ENCODE results near the gene SLC39A11.
"Not testable (repeated sequence)": the region's sequence is repeated elsewhere in the genome, so short reads cannot be mapped to it uniquely, and the experiment has no call there.

Gene SLC39A11

DNA sequence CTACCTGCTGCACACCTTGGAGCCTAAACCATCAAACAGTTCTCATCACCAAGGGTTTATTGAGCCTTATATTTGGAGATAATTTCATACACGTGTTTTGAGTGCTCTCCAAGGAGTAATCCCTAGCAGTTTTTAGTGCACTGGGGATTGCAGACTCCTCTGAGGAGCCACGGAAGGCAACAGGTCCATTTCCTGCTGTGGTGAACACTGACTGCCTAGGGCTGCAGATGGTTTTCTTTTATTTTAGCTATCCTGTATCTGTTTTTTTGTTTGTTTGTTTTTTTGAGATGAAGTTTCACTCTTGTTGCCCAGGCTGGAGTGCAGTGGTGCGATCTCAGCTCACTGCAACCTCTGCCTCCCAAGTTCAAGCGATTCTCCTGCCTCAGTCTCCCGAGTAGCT, 93.0 kb downstream of the SLC39A11 start:
- not testable (repeated sequence) for DNase-seq

- no peak for DNase-seq
Observed at GRCh38 chr17:72998343-72998742, 94.1 kb downstream of the SLC39A11 start.

GRCh38 chr17:72997559-72997958, 94.9 kb downstream of the SLC39A11 start:
- no peak for DNase-seq

DNA sequence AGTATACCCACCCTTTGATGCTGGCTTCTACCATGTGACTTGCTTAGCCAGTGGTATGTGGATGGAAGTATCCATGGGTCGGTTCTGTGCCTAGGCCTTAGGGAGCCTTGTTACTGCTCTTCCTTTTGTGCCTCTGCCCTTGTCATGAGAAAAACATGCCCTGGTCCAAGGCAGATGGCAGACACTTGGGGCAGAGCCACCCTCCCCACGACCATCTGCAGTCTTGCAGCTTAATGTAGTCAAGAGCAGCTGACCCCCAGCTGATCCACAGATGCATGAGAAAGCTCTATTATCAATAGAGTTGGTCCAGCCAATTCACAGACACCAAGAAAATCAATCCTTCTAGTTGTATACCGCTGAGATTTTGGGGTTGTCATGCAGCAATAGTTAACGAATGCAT, 95.7 kb downstream of the SLC39A11 start:
- DNase-seq: no peak

- no peak for DNase-seq
Observed at GRCh38 chr17:72995008-72995656, 97.4 kb downstream of the SLC39A11 start.

DNA sequence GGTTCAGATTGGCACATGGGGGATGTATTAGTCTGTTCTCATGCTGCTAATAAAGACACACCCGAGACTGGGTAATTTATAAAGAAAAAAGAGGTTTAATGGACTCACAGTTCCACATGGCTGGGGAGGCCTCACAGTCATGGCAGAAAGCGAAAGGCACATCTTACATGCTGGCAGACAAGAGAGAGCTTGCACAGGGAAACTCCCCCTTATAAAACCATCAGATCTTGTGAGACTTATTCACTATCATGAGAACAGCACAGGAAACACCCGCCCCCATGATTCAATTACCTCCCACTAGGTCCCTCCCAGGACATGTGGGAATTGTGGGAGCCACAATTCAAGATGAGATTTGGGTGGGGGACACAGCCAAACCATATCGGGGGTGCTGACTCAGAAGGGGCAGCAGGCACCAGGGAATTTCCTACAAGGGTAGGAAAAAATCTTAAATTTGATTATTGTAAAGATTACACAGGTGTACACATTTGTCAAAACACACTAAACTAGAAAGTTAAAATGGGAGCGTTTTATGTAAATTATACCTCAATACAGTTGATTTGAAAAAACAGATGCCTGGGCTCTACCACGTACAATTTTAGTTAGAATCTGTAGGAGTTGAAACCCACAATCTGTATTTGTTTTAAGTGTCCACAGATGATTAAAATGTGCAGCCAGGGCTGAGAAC, 99.6 kb downstream of the SLC39A11 start:
- not testable (repeated sequence) for DNase-seq

GRCh38 chr17:72991651-72992050, 100.8 kb downstream of the SLC39A11 start:
- DNase-seq: no peak

- no peak for DNase-seq
Observed at GRCh38 chr17:72989074-72989610, 103.3 kb downstream of the SLC39A11 start.

DNA sequence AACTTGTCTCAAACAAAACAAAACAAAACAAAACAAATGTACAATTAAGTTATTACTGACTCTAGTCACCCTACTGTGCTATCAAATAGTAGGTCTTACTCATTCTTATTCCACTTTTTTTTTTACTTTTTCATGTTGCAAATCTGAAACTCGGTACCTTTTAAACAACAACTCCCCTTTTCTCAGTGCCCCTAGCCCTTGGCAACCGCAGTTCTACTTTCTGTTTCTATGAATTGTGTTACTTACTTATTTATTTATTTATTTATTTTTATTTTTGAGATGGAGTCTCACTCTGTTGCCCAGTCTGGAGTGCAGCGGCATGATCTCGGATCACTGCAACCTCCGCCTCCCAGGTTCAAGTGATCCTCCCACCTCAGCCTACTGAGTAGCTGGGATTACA, 104.0 kb downstream of the SLC39A11 start:
- DNase-seq: no peak

- no peak for DNase-seq
Observed at GRCh38 chr17:72987166-72987565, 105.3 kb downstream of the SLC39A11 start.

DNA sequence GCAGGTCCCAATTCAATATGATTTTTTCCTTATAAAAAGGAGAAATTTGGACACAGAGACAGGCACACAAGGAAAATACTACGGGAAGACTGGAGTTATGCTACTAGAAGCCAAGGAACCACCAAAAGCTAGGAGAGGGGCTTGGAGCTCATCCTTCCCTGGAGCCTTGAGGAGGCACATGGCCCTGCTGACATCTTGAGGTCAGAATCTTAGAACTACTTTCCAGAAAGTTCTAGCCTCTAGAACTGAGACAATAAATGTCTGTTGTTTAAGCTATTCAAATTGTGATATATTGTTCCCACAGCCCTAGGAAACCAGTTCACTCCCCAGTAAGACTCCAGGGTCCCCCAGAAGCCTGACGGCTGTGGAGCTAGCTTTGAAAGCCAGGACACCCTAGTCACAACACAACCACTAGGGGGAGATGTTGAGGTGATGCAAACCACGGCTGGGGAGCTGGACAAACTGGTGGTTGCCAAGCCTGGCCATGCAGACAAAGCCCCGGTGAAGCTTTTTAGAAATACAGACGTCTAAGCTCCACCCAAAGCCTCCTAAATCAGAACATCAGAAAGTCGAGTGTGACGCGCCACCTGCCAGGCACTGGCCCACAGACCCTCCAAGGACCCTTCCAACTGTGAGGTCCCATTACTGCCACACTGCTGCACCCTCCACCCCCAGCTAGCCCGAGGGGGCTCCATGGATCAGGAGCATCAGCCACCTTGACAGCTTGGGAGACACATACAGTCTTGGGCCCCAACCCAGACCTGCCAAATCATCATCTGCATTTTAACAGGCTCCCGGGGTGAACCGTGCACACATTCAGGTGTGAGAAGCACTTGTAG, 106.4 kb downstream of the SLC39A11 start:
- no peak for DNase-seq

DNA sequence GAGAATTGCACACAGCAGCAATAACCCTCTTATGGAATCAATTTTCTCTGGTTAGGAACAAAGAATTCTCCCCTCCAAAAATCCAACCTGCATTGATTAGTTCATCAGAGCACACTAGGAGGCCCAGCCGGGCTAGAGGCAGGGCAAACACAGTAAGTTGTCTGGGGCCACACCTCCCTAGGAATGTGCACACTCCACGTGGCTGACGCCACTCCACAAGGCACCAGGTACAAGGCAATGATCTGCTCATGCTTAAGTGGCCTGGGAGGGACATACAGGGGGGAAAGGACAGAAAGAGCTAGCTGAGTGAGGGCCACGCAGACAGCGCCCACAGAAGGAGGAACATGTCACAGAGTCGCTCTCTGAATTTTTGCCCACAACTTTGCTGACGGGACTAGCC, 107.6 kb downstream of the SLC39A11 start:
- no peak for DNase-seq

DNA sequence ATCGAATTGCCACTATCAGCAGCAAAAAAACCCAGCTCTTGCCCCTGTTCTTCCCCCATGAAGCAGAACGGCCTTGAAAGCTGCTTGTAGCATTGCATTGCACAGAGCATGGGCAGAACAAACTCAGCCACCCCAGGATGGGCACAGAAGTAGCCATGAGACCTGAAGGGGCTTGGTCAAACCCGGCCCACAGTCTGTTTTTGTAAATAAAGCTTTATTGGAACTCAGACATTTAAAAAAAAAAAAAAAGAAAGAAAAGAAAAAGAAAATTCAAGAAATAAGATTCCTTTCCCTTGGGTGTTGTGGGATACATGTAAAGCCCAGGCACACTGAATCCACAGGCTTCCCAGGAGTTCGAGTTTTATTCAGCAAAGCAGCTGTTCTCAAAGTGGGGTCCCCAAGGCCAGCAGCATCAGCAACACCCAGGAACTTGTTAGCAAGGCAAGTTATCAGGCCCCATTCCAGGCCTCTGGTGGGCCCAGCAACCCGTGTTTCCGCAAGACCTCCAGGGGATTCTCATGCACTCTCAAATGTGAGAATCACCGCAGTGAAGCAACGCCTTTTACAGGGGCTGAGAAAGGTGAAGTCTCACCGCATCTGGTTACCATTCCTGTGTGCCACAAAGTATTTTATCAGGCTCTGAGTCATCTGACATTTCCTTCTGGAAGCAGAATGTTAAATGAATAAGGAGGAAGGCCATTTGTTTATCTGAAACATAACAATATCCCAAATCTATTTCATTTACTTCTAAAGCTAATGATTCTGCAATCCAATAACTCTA, 108.2 kb downstream of the SLC39A11 start:
- no peak for DNase-seq

- no peak for DNase-seq
Observed at GRCh38 chr17:72982680-72983079, 109.8 kb downstream of the SLC39A11 start.

- no peak for DNase-seq
Observed at GRCh38 chr17:72978593-72979218, 113.8 kb downstream of the SLC39A11 start.

DNA sequence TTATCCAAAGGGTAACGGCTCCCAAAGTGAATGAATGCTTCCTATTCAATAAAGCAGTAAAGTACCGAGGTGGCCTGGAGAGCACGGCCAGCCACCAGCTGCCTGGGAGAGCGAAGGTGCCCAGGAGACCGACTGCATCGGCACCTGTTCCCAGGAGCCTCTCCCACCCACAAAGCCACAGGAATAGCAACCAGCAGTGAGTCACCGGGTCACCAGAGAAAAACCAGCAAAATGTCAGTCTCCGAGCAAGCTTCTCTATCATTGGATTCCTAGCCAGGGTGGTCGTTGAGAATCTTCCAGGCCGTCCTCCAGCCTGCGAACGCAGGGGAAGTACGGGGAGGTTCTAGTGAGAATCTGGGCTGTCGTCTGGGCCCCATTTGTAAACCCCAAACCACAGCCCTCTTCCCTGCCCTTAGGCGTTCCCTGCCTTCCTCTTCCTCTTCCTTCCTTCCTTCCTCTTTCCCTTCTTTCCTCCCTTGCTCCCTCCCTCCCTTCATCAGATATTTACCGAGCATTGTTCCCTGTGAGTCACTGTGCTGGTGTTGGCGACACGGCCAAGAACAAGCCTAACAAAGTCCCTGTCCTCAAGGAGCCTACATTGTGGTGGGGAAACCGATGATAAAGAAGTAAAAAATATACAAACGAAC, 114.6 kb downstream of the SLC39A11 start:
- no peak for DNase-seq

DNA sequence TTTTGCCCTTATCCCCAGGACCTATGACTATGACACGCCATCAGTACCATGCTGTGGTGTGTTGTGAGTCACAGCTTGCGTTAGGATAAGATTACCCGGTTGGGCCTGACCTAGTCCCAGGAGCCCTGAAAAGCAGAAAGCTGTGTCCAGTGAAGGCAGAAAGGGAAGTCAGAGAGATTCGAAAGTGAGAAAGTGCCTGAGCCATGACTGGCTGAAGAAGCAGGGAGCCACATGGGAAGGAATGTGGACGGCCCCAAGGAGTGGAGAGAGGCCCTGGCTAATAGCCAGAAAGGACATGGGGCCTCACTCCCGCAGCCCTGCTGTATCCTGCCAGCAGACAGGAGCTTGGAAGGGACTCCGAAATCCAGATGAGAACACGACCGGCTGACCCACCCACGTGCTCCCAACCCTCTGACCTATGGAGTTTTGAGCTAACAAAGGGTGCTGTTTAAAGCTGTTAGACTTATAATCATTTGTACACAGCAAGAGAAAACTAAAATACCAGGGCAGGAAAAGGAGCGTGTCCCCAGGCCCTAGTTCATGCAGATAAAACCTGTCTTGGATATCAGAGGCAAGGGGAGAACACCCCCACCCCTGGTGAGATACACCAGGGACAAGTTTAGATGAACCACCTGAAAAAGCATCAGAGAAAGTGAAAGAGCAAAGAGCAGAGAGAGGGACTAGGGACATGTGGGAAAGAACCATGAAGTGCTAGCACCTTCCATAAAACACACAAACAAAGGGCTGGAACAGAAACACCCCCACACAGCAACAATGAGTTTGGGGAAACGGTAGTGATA, 115.3 kb downstream of the SLC39A11 start:
- DNase-seq: no peak

GRCh38 chr17:72975509-72975908, 117.0 kb downstream of the SLC39A11 start:
- no peak for DNase-seq

DNA sequence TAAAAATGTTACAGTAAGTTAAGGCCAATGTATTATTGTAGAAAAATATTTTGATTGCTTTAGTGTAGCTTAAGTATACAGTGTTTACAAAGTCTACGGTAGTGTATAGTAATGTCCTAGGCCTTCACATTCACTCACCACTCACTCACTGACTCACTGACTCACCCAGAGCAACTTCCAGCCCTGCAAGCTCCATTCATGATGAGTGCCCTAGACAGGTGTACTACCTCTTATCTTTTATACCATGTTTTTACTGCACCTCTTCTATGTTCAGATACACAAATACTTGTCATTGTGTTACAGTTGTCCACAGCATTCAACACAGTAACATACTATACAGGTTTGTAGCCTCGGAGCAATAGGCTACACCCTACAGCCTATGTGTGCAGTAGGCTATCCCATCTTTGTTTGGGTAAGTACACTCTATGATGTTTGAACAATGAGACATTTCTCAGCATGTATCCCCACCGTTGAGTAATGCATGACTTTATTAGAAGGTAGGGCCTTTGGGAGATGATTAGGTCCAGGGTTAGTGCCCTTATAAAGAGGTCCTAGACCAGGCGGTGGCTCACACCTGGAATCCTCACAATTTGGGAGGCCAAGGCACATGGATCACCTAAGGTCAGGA, 117.8 kb downstream of the SLC39A11 start:
- DNase-seq: no peak

- no peak for DNase-seq
Observed at GRCh38 chr17:72972263-72972951, 120.1 kb downstream of the SLC39A11 start.
